WTC11 (cell line): ENCODE data around the gene GAK. TPM values are rescaled to one million over a fixed set of nuclear protein-coding genes. Genes with fewer than 3 reads are reported as not detected.

Experiments
- ATAC-seq: fragments of 200-7000 bp; cut with Tn5 transposase; 2 replicates; pipeline ENCODE4 v1.10.0; 2021; ENCODE audit warnings: mild to moderate bottlenecking, moderate library complexity
- CTCF ChIA-PET: fragments of 300-600 bp; sonication (Branson Sonifier 250); formaldehyde crosslinking; loops from one replicate; lab custom pipeline; 2021; ENCODE audit warnings: antibody characterized with exemption; lab: Charles Lee
- POLR2A ChIA-PET: fragments of 350-600 bp; sonication (Branson Sonifier 250); formaldehyde crosslinking; loops from one replicate; lab custom pipeline; 2021; ENCODE audit warnings: antibody characterized with exemption; lab: Charles Lee
- DNase-seq: peaks from one replicate; pipeline ENCODE4 v3.0.0; 2021; ENCODE audit warnings: low spot score
- H3K27ac Mint-ChIP-seq: 2 replicates; pipeline ENCODE4 v1.8.0; 2021; ENCODE audit warnings: mixed read lengths
- H3K27me3 Mint-ChIP-seq: 2 replicates; pipeline ENCODE4 v1.8.0; 2021; ENCODE audit warnings: low read depth, mild to moderate bottlenecking, moderate library complexity, mixed read lengths
- H3K36me3 Mint-ChIP-seq: 2 replicates; pipeline ENCODE4 v1.8.0; 2021; ENCODE audit warnings: mixed read lengths
- H3K4me1 Mint-ChIP-seq: 2 replicates; pipeline ENCODE4 v1.8.0; 2022; ENCODE audit warnings: mixed read lengths
- H3K4me3 Mint-ChIP-seq: 2 replicates; pipeline ENCODE4 v1.8.0; 2021; ENCODE audit warnings: mild to moderate bottlenecking, moderate library complexity, mixed read lengths
- H3K9me3 Mint-ChIP-seq: 2 replicates; pipeline ENCODE4 v1.8.0; 2021; ENCODE audit warnings: mixed read lengths
- ARID4B ChIP-seq: sonication (generic); formaldehyde crosslinking; IDR thresholded peaks from 2 replicates; pipeline ENCODE4 v1.8.0; 2023; ENCODE audit warnings: missing genetic modification reagents, mild to moderate bottlenecking, borderline replicate concordance
- E2F4 ChIP-seq: sonication (generic); formaldehyde crosslinking; IDR thresholded peaks from 2 replicates; pipeline ENCODE4 v1.8.1; 2022; ENCODE audit warnings: low read depth, mild to moderate bottlenecking, moderate library complexity, missing genetic modification reagents, borderline replicate concordance
- E2F5 ChIP-seq: sonication (generic); formaldehyde crosslinking; IDR thresholded peaks from 2 replicates; pipeline ENCODE4 v1.8.1; 2022; ENCODE audit warnings: mild to moderate bottlenecking, moderate library complexity, missing genetic modification reagents
- EMX1 ChIP-seq: fragments of 250-450 bp; sonication (Bioruptor Pico); IDR thresholded peaks from 2 replicates; pipeline ENCODE4 v1.8.0; 2021; ENCODE audit warnings: mild to moderate bottlenecking
- FOXP1 ChIP-seq: sonication (generic); formaldehyde crosslinking; IDR thresholded peaks from 2 replicates; pipeline ENCODE4 v1.8.0; 2022; ENCODE audit warnings: missing genetic modification reagents, mild to moderate bottlenecking, moderate library complexity, borderline replicate concordance
- GRHL2 ChIP-seq: fragments of 250-450 bp; sonication (Bioruptor Pico); IDR thresholded peaks from 2 replicates; pipeline ENCODE4 v1.8.0; 2022; ENCODE audit warnings: mild to moderate bottlenecking, moderate library complexity; ENCODE audit not compliant: insufficient replicate concordance, severe bottlenecking
- JUN ChIP-seq: sonication (generic); formaldehyde crosslinking; IDR thresholded peaks from 2 replicates; pipeline ENCODE4 v1.8.0; 2023; ENCODE audit warnings: mild to moderate bottlenecking, missing genetic modification reagents
- KAT7 ChIP-seq: sonication (generic); formaldehyde crosslinking; IDR thresholded peaks from 2 replicates; pipeline ENCODE4 v1.8.1; 2023; ENCODE audit warnings: missing genetic modification reagents, mild to moderate bottlenecking, borderline replicate concordance
- MAX ChIP-seq: sonication (generic); formaldehyde crosslinking; IDR thresholded peaks from 2 replicates; pipeline ENCODE4 v1.8.0; 2022; ENCODE audit warnings: mild to moderate bottlenecking, missing genetic modification reagents
- MXD4 ChIP-seq: fragments of 250-450 bp; sonication (Bioruptor Pico); IDR thresholded peaks from 2 replicates; pipeline ENCODE4 v1.8.0; 2021; ENCODE audit warnings: mild to moderate bottlenecking, moderate library complexity, borderline replicate concordance
- NFYB ChIP-seq: sonication (generic); formaldehyde crosslinking; conservative IDR thresholded peaks from 2 replicates; pipeline ENCODE4 v1.8.0; 2022; ENCODE audit warnings: low read depth, missing genetic modification reagents
- NR1H2 ChIP-seq: sonication (generic); formaldehyde crosslinking; IDR thresholded peaks from 2 replicates; pipeline ENCODE4 v1.9.0; 2021; ENCODE audit warnings: mild to moderate bottlenecking, moderate library complexity, missing genetic modification reagents
- OVOL2 ChIP-seq: fragments of 250-450 bp; sonication (Bioruptor Pico); IDR thresholded peaks from 2 replicates; pipeline ENCODE4 v1.9.0; 2021; ENCODE audit warnings: mild to moderate bottlenecking, borderline replicate concordance
- PREB ChIP-seq: sonication (generic); formaldehyde crosslinking; IDR thresholded peaks from 2 replicates; pipeline ENCODE4 v1.8.1; 2022; ENCODE audit warnings: mild to moderate bottlenecking, missing genetic modification reagents, moderate library complexity, borderline replicate concordance
- PRRX2 ChIP-seq: fragments of 250-450 bp; sonication (Bioruptor Pico); IDR thresholded peaks from 2 replicates; pipeline ENCODE4 v1.8.0; 2021; ENCODE audit warnings: mild to moderate bottlenecking
- RORB ChIP-seq: fragments of 250-450 bp; sonication (Bioruptor Pico); IDR thresholded peaks from 2 replicates; pipeline ENCODE4 v1.9.0; 2021; ENCODE audit warnings: mild to moderate bottlenecking
- ZNF232 ChIP-seq: sonication (generic); formaldehyde crosslinking; IDR thresholded peaks from 2 replicates; pipeline ENCODE4 v1.8.0; 2022; ENCODE audit warnings: mild to moderate bottlenecking, missing genetic modification reagents
- ZNF263 ChIP-seq: sonication (generic); formaldehyde crosslinking; IDR thresholded peaks from 2 replicates; pipeline ENCODE4 v1.8.1; 2022; ENCODE audit warnings: low read depth, mild to moderate bottlenecking, moderate library complexity, missing genetic modification reagents
- ZNF512 ChIP-seq: sonication (generic); formaldehyde crosslinking; IDR thresholded peaks from 2 replicates; pipeline ENCODE4 v1.8.1; 2022; ENCODE audit warnings: missing genetic modification reagents, borderline replicate concordance
- total RNA-seq: library from RNA; stranded (reverse); gene quantifications from 3 replicates; pipeline ENCODE4 v1.2.3, GENCODE V29; 2021

Gene GAK
- total RNA-seq, 1 experiment from 2014 or later = 121 TPM

- TF ChIP-seq ZNF512 (CRISPR knock-in tag) = no peak
These were observed 47.9 kb downstream of the GAK start (continued) for GRCh38 chr4:884259-884658.

- Mint-ChIP-seq H3K27me3 (no peaks in the 10 kb centered on the region), H3K27ac (no peak overlapping the region), H3K4me3 (no peak overlapping the region), H3K4me1 (no peaks in the 10 kb centered on the region), H3K9me3 (peaks cover 11% of the 10 kb centered on the region), H3K36me3 (peaks cover 25% of the 10 kb centered on the region)
- TF ChIP-seq MAX (no peak), JUN (no peak), ARID4B (CRISPR knock-in tag) (no peak), E2F5 (no peak), ZNF263 (CRISPR knock-in tag) (no peak), ZNF232 (CRISPR knock-in tag) (no peak), ZNF512 (CRISPR knock-in tag) (no peak), NR1H2 (CRISPR knock-in tag) (no peak), RORB (CRISPR knock-in tag) (no peak), NFYB (no peak)
- POLR2A ChIA-PET = no interaction called here
- ATAC-seq = no peak
- CTCF ChIA-PET = interaction anchor here (1.0 kb wide), 1 partner anchor 8 kb away, joined by 6 read pairs; no protein-coding TSS in a partner anchor
- DNase-seq = no peak
These were observed 48.6 kb downstream of the GAK start for GRCh38 chr4:883377-884095.

- no peaks in the 10 kb centered on the region for H3K27me3 Mint-ChIP-seq
- H3K9me3 Mint-ChIP-seq = peaks cover 7% of the 10 kb centered on the region
- no peak for DNase-seq
- POLR2A ChIA-PET = no interaction called here
- no peak overlapping the region for H3K27ac Mint-ChIP-seq
- CTCF ChIA-PET = interaction anchor here (1.0 kb wide), 1 partner anchor 9 kb away, joined by 6 read pairs; no protein-coding TSS in a partner anchor
- peaks cover 19% of the 10 kb centered on the region for H3K36me3 Mint-ChIP-seq
- H3K4me3 Mint-ChIP-seq = no peak overlapping the region
- no peak for ATAC-seq
- H3K4me1 Mint-ChIP-seq = no peaks in the 10 kb centered on the region
- TF ChIP-seq E2F4 (CRISPR knock-in tag) (no peak), MXD4 (CRISPR knock-in tag) (no peak), GRHL2 (no peak), FOXP1 (CRISPR knock-in tag) (no peak), PRRX2 (CRISPR knock-in tag) (no peak), PREB (CRISPR knock-in tag) (no peak), KAT7 (no peak), EMX1 (CRISPR knock-in tag) (no peak), OVOL2 (CRISPR knock-in tag) (no peak)
These were observed 49.5 kb downstream of the GAK start for GRCh38 chr4:882646-883045.
